Adipocyte (in vitro differentiated cells): ENCODE measurements around the gene CAPN12.

ENCODE experiments used
- DNase-seq: peaks from one replicate; pipeline ENCODE4 v3.0.0-alpha.2; 2015; ENCODE audit warnings: low read depth
- H3K27me3 ChIP-seq: replicated peaks from 2 replicates; pipeline ENCODE4 v1.7.0; 2013; ENCODE audit warnings: mild to moderate bottlenecking, low read length, moderate library complexity; ENCODE audit not compliant: control insufficient read depth, insufficient read depth
- H3K36me3 ChIP-seq: 2 replicates; pipeline ENCODE4 v1.7.0; 2013; ENCODE audit warnings: low read length, mild to moderate bottlenecking, moderate library complexity; ENCODE audit not compliant: control insufficient read depth, insufficient read depth, severe bottlenecking
- H3K4me1 ChIP-seq: 2 replicates; pipeline ENCODE4 v1.7.0; 2013; ENCODE audit warnings: mild to moderate bottlenecking, low read length, moderate library complexity; ENCODE audit not compliant: control insufficient read depth, insufficient read depth
- H3K4me3 ChIP-seq: 2 replicates; pipeline ENCODE4 v1.7.0; 2013; ENCODE audit warnings: mild to moderate bottlenecking, low read length, moderate library complexity
- H3K9ac ChIP-seq: 2 replicates; pipeline ENCODE4 v1.7.0; 2013; ENCODE audit warnings: mild to moderate bottlenecking, low read length, moderate library complexity
- H3K9me3 ChIP-seq: 2 replicates; pipeline ENCODE4 v1.7.0; 2013; ENCODE audit warnings: mild to moderate bottlenecking, low read length, moderate library complexity; ENCODE audit not compliant: control insufficient read depth

Gene CAPN12

GRCh38 chr19:38728752-38729541 lies 15.3 kb downstream of the CAPN12 start:
- H3K27me3 ChIP-seq: no peaks in the 10 kb centered on the region
- no peaks in the 10 kb centered on the region for H3K9me3 ChIP-seq
- no peak overlapping the region for H3K9ac ChIP-seq
- no peak overlapping the region for H3K4me3 ChIP-seq
- H3K36me3 ChIP-seq: peaks cover 70% of the 10 kb centered on the region
- H3K4me1 ChIP-seq: peaks cover 4% of the 10 kb centered on the region
- no peak for DNase-seq

DNA sequence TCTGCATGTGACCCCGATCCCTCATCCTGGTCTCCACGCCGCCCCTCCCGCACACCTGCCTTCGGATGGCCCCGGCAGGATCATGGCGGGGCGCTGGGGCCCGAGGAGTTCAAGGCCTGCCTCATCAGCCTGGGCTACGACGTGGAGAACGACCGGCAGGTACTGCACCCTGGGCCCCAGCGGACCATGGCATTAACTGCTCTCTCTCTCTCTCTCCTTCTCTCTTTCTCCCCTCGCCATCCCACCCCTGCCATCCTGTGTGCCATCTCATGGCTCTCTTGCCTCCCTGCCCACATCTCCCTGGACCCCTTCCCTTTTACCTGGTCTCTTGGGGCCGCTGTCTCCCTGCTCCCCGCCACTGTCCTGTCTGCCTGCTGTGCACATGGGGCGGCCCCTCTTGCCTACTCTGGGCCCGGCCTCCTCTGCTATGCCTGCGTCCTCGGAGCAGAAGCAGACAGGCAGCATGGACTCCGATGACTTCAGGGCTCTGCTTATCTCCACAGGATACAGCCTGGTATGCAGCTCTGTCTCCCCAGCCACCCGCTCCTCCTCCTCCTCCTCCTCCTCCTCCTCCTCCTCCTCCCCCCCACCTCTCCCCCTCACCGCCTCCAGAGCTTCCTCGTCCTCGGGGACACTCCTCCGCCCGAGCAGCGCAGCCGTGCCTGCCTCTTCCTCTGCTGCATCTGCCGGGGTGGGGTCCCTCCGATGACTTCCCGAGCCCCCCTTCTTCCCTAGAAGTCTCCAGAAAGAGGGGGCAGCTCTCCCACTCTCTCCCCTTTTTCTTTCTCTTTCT lies 16.2 kb downstream of the CAPN12 start:
- Histone ChIP-seq H3K4me1 (no peaks in the 10 kb centered on the region), H3K9me3 (no peaks in the 10 kb centered on the region), H3K4me3 (no peak overlapping the region), H3K36me3 (peaks cover 79% of the 10 kb centered on the region), H3K9ac (no peak overlapping the region), H3K27me3 (no peaks in the 10 kb centered on the region)
- DNase-seq: no peak

GRCh38 chr19:38727306-38727867 lies 16.9 kb downstream of the CAPN12 start:
- Histone ChIP-seq H3K9me3 (no peaks in the 10 kb centered on the region), H3K36me3 (peaks cover 86% of the 10 kb centered on the region)
- DNase-seq: no peak

GRCh38 chr19:38726761-38727301 lies 17.4 kb downstream of the CAPN12 start:
- Histone ChIP-seq H3K9ac (no peak overlapping the region), H3K4me1 (no peaks in the 10 kb centered on the region), H3K36me3 (peaks cover 89% of the 10 kb centered on the region), H3K27me3 (no peaks in the 10 kb centered on the region), H3K9me3 (no peaks in the 10 kb centered on the region), H3K4me3 (no peak overlapping the region)
- DNase-seq: no peak

More at GRCh38 chr19:38727306-38727867, 16.9 kb downstream of the CAPN12 start:
- H3K9ac ChIP-seq: no peak overlapping the region
- no peak overlapping the region for H3K4me3 ChIP-seq
- no peaks in the 10 kb centered on the region for H3K4me1 ChIP-seq
- no peaks in the 10 kb centered on the region for H3K27me3 ChIP-seq

- no peaks in the 10 kb centered on the region for H3K27me3 ChIP-seq
- H3K4me3 ChIP-seq: no peak overlapping the region
- H3K9me3 ChIP-seq: no peaks in the 10 kb centered on the region
- no peaks in the 10 kb centered on the region for H3K4me1 ChIP-seq
- no peak overlapping the region for H3K9ac ChIP-seq
- H3K36me3 ChIP-seq: peaks cover 89% of the 10 kb centered on the region
- DNase-seq: no peak
These were observed 18.0 kb downstream of the CAPN12 start for GRCh38 chr19:38726284-38726673.

DNA sequence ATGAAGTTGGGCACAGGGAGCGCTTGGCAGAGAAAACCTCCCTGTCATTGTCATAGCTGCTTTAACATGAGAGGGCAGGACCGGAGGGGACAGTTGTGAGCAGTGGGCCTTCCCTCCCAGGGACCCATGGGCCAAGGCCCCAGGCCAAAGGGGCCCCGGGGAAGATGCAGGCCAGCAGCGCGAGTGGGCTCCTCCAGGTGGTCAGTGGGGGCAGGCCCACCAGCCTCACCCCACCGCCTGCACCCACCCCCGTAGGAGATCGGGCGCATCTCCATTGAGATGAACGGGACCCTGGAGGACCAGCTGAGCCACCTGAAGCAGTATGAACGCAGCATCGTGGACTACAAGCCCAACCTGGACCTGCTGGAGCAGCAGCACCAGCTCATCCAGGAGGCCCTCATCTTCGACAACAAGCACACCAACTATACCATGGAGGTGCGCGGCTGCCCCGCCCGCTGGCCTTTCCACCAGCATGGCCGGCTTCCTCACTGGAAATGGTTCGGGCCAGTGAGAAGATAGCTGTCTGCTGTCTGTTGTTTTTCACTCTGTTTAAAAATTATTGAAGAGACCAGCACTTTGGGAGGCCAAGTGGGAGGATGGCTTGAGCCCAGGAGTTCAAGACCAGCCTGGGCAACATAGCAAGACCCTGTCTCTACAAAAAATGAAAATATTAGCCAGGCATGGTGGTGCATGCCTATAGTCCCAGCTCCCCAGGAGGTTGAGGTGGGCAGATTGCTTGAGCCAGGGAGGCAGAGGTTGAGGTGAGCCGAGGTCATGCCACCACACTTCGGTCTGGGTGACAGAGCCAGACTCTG lies 18.6 kb downstream of the CAPN12 start:
- Histone ChIP-seq H3K36me3 (peaks cover 90% of the 10 kb centered on the region), H3K4me1 (no peaks in the 10 kb centered on the region), H3K27me3 (no peaks in the 10 kb centered on the region), H3K4me3 (no peak overlapping the region), H3K9me3 (no peaks in the 10 kb centered on the region), H3K9ac (no peak overlapping the region)
- DNase-seq: no peak

DNA sequence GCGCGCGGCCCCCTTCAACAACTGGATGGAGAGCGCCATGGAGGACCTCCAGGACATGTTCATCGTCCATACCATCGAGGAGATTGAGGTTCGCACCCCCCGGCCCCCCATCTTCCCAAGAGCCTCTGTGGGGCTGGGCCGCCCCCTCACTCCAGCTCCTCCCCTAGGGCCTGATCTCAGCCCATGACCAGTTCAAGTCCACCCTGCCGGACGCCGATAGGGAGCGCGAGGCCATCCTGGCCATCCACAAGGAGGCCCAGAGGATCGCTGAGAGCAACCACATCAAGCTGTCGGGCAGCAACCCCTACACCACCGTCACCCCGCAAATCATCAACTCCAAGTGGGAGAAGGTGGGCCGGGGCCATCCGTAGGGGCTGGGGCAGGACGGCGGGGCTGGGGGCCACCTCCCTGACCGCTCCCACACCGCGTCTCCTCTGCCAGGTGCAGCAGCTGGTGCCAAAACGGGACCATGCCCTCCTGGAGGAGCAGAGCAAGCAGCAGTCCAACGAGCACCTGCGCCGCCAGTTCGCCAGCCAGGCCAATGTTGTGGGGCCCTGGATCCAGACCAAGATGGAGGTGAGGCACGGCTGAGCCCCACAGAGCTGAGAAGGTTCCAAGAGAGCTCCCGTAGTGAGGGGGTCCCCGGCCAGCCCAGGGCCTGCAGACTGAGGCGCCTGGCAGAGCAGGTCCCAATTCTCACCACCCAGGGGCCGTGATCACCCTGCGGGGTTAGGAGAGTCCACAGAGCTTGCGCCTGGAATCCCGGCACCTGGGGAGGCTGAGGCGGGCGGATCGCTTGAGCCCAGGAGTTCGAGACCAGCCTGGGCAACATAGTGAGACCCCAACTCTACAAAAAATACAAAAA lies 20.1 kb downstream of the CAPN12 start:
- H3K36me3 ChIP-seq: peaks cover 95% of the 10 kb centered on the region
- H3K4me3 ChIP-seq: no peak overlapping the region
- no peak overlapping the region for H3K9ac ChIP-seq
- no peaks in the 10 kb centered on the region for H3K27me3 ChIP-seq
- H3K9me3 ChIP-seq: no peaks in the 10 kb centered on the region
- no peak for DNase-seq
- H3K4me1 ChIP-seq: peaks cover 3% of the 10 kb centered on the region

DNA sequence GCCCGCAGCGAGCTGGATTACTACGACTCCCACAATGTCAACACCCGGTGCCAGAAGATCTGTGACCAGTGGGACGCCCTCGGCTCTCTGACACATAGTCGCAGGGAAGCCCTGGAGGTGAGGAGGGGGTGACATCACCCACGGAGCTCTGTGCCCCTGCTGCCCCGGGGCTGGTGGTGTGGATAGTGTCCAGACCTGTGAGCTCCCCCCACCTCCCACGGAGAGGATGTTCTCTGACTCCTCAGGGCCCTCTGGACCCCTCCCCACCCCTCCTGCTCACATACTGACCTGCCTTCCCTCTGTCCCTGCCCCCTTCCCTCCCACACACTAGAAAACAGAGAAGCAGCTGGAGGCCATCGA lies 20.7 kb downstream of the CAPN12 start:
- H3K36me3 ChIP-seq: peaks cover 93% of the 10 kb centered on the region
- no peaks in the 10 kb centered on the region for H3K27me3 ChIP-seq
- DNase-seq: no peak
- H3K9ac ChIP-seq: no peak overlapping the region
- H3K4me3 ChIP-seq: no peak overlapping the region
- peaks cover 6% of the 10 kb centered on the region for H3K4me1 ChIP-seq
- H3K9me3 ChIP-seq: no peaks in the 10 kb centered on the region

DNA sequence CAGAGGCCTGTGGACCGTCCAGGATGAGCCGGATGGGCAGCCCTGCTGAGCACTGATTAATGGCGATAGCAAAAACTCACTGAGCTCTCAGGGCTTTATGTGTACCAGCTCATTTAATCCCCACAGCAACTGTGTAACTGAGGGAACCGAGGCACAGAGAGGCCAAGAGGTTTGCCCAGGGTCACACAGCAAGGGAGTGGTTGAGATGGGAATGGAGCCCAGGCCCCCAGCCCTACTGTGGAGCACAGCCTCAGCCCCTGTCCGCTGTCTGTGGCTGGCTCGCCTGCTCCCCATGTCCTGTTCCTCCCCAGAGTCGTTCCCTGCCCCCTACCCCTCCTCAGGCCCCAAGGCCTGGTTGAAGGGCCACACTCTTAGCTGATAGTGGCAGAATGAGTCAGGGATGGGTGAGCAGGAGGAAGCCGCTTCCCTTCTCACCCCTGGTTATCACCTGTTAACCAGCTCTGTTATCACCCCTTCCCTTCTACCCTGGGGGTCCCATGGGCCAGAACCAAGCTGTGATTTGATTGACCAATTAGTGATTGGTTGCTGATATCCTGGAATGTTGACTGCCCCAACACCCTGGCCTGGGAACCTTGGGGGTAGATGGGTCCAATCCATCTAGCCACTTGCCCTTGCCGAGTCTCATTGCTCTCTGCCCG lies 21.2 kb downstream of the CAPN12 start:
- no peak overlapping the region for H3K9ac ChIP-seq
- H3K4me1 ChIP-seq: peaks cover 6% of the 10 kb centered on the region
- H3K27me3 ChIP-seq: no peaks in the 10 kb centered on the region
- peaks cover 95% of the 10 kb centered on the region for H3K36me3 ChIP-seq
- H3K4me3 ChIP-seq: no peak overlapping the region
- DNase-seq: no peak
- H3K9me3 ChIP-seq: no peaks in the 10 kb centered on the region
